Natural killer cell (primary cell): ENCODE data around the gene CSNK1A1. TPM values are rescaled to one million over a fixed set of nuclear protein-coding genes. Genes with fewer than 3 reads are reported as not detected.
A peak's percentile ranks its signal among the peaks of the same experiment; 100 is the strongest.
"Not testable (repeated sequence)": the region's sequence is repeated elsewhere in the genome, so short reads cannot be mapped to it uniquely, and the experiment has no call there.

ENCODE experiments used
- ATAC-seq, 3 donors: fragments of 150-1000 bp in 2 of 3; fragments of 200-7000 bp in 1 of 3; cut with Tn5 transposase; 1 replicate in 1 of 3; 2 replicates in 2 of 3; pipeline ENCODE4 v1.10.0; 2021; ENCODE audit warnings: mild to moderate bottlenecking in 2 of 3, moderate library complexity in 2 of 3
- DNase-seq, 2 donors: peaks; one replicate each; pipeline versions ENCODE4 v3.0.0 to v3.0.0-alpha.2; 2013 to 2021; ENCODE audit warnings: mixed read lengths in 1 of 2
- H3K27ac ChIP-seq: one replicate; pipeline ENCODE4 v1.5.1; 2013; ENCODE audit warnings: mild to moderate bottlenecking, low read length
- H3K27me3 ChIP-seq: one replicate; pipeline ENCODE4 v1.6.1; 2013; ENCODE audit warnings: low read length; ENCODE audit not compliant: control insufficient read depth, insufficient read depth
- H3K36me3 ChIP-seq: one replicate; pipeline ENCODE4 v1.6.1; 2013; ENCODE audit warnings: low read length; ENCODE audit not compliant: control insufficient read depth, insufficient read depth
- H3K4me1 ChIP-seq: one replicate; pipeline ENCODE4 v1.6.1; 2013; ENCODE audit warnings: low read length; ENCODE audit not compliant: control insufficient read depth, insufficient read depth
- H3K4me3 ChIP-seq: one replicate; pipeline ENCODE4 v1.5.1; 2013; ENCODE audit warnings: low read length
- H3K9me3 ChIP-seq: one replicate; pipeline ENCODE4 v1.6.1; 2013; ENCODE audit warnings: low read length; ENCODE audit not compliant: control insufficient read depth, insufficient read depth
- H3K27ac Mint-ChIP-seq, 2 donors: one replicate each; pipeline ENCODE4 v1.8.0; 2022; ENCODE audit warnings: mild to moderate bottlenecking in 2 of 2, mixed read lengths in 2 of 2, moderate library complexity in 1 of 2
- H3K27me3 Mint-ChIP-seq, 2 donors: one replicate each; pipeline ENCODE4 v1.8.0; 2022; ENCODE audit warnings: low read depth in 2 of 2, mixed read lengths in 2 of 2
- H3K36me3 Mint-ChIP-seq: one replicate; pipeline ENCODE4 v1.8.0; 2022; ENCODE audit warnings: mixed read lengths
- H3K4me1 Mint-ChIP-seq, 2 donors: one replicate each; pipeline ENCODE4 v1.8.0; 2022; ENCODE audit warnings: mixed read lengths in 2 of 2
- H3K4me3 Mint-ChIP-seq: one replicate; pipeline ENCODE4 v1.8.0; 2022; ENCODE audit warnings: mild to moderate bottlenecking, moderate library complexity, mixed read lengths
- H3K9me3 Mint-ChIP-seq, 2 donors: one replicate each; pipeline ENCODE4 v1.8.0; 2022; ENCODE audit warnings: mixed read lengths in 2 of 2
- CTCF ChIP-seq: fragments of 200-600 bp; IDR thresholded peaks from one replicate; pipeline ENCODE4 v1.8.0; 2022; ENCODE audit warnings: antibody characterized with exemption
- WGBS: methylation state at CpG from one replicate; pipeline ENCODE4 v1.1.7; 2013; ENCODE audit warnings: missing lambda C conversion rate; ENCODE audit not compliant: insufficient coverage; 5-methylcytosine and 5-hydroxymethylcytosine counted together
- intact Hi-C: fragments of 100-400 bp; cut with micrococcal nuclease; formaldehyde crosslinking; loops from one replicate; pipeline ENCODE4 v1.14.2; 2022
- total RNA-seq, 4 donors: library from RNA; stranded (reverse); fragments of 120-200 nt in 1 of 4; gene quantifications; one replicate each; pipeline versions ENCODE4 v1.2.3 to v1.2.4, GENCODE V29; 2013 to 2022

Gene CSNK1A1
- total RNA-seq, 3 donors from 2014 or later (not counting 1 experiment from before 2014, with no cell fraction given): 183 to 209 (median 206) TPM

GRCh38 chr5:149572170-149572569, 20.9 kb upstream of the CSNK1A1 start:
- no peaks in the 10 kb centered on the region for H3K9me3 ChIP-seq
- H3K27me3 Mint-ChIP-seq: peaks cover 0 to 3% of the 10 kb centered on the region in 2 donors
- H3K4me3 ChIP-seq: no peak overlapping the region
- H3K27me3 ChIP-seq: no peaks in the 10 kb centered on the region
- H3K27ac Mint-ChIP-seq: no peak overlapping the region
- no peaks in the 10 kb centered on the region for H3K4me1 ChIP-seq
- H3K9me3 Mint-ChIP-seq: no peaks in the 10 kb centered on the region
- no peak for DNase-seq
- intact Hi-C loops: no loop called here
- H3K4me1 Mint-ChIP-seq: no peaks in the 10 kb centered on the region
- no peaks in the 10 kb centered on the region for H3K36me3 ChIP-seq
- no peak for ATAC-seq
- TF ChIP-seq CTCF: no peak
- no peak overlapping the region for H3K27ac ChIP-seq
- H3K4me3 Mint-ChIP-seq: no peak overlapping the region
- no peaks in the 10 kb centered on the region for H3K36me3 Mint-ChIP-seq

GRCh38 chr5:149567226-149567625, 16.0 kb upstream of the CSNK1A1 start:
- ATAC-seq: no peak
- Histone ChIP-seq H3K36me3 (no peaks in the 10 kb centered on the region), H3K27me3 (no peaks in the 10 kb centered on the region), H3K27ac (no peak overlapping the region), H3K9me3 (no peaks in the 10 kb centered on the region), H3K4me1 (no peaks in the 10 kb centered on the region), H3K4me3 (no peak overlapping the region)
- no CpG with 5 or more reads among the region's 1 CpG for WGBS
- Mint-ChIP-seq H3K36me3 (no peaks in the 10 kb centered on the region), H3K4me1 (no peaks in the 10 kb centered on the region), H3K27ac (no peak overlapping the region), H3K9me3 (no peaks in the 10 kb centered on the region), H3K4me3 (no peak overlapping the region), H3K27me3 (no peaks in the 10 kb centered on the region)
- no peak for DNase-seq
- no peak for TF ChIP-seq CTCF
- intact Hi-C loops: no loop called here

GRCh38 chr5:149564542-149565140, 13.4 kb upstream of the CSNK1A1 start:
- intact Hi-C loops: loop anchor here (1.0 to 5.0 kb wide), 4 partner anchors 122 to 422 kb away; partner anchors contain the start of gene ABLIM3
- WGBS: 69% methylated on average over 15 of the region's 15 CpGs

More at GRCh38 chr5:149564542-149565140, 13.4 kb upstream of the CSNK1A1 start:
- peak; percentile 78 for TF ChIP-seq CTCF
- not testable (repeated sequence) for H3K36me3 ChIP-seq, H3K4me3 ChIP-seq, H3K4me1 ChIP-seq, H3K9me3 ChIP-seq, H3K27me3 Mint-ChIP-seq, H3K9me3 Mint-ChIP-seq, H3K27me3 ChIP-seq, H3K27ac Mint-ChIP-seq, H3K4me3 Mint-ChIP-seq, H3K27ac ChIP-seq, H3K4me1 Mint-ChIP-seq, H3K36me3 Mint-ChIP-seq
- ATAC-seq (peak; percentile 87 to 99 (median 99)), DNase-seq (peak in 1 of 2 donors; percentile 83)
